ENCODE data around the gene MITF. TPM values are rescaled to one million over a fixed set of nuclear protein-coding genes. Genes with fewer than 3 reads are reported as not detected.
A peak's percentile ranks its signal among the peaks of the same experiment; 100 is the strongest.

The MITF gene
- total RNA-seq, 1 experiment from 2014 or later: 4.0 TPM

DNA sequence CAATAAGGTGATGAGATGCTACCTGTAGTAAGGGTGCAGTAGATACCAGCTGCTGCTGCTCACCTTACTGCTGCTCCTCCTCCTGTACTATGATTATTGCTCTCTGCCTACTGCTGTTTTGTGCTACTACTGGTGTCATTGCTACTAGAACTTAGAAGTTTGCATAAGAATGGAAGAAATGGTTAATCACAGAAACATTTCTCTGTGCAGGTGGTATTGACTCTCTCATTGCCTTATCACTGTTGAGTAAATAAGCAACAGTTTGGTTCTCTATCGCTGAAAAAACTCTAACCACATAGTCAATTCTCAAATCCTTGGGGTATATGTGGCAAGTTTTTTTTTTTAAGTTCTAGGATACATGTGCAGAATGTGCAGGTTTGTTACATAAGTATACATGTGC is 16.5 kb downstream of the MITF start:
- DNase-seq (ENCODE audit: low read depth): no peak

DNA sequence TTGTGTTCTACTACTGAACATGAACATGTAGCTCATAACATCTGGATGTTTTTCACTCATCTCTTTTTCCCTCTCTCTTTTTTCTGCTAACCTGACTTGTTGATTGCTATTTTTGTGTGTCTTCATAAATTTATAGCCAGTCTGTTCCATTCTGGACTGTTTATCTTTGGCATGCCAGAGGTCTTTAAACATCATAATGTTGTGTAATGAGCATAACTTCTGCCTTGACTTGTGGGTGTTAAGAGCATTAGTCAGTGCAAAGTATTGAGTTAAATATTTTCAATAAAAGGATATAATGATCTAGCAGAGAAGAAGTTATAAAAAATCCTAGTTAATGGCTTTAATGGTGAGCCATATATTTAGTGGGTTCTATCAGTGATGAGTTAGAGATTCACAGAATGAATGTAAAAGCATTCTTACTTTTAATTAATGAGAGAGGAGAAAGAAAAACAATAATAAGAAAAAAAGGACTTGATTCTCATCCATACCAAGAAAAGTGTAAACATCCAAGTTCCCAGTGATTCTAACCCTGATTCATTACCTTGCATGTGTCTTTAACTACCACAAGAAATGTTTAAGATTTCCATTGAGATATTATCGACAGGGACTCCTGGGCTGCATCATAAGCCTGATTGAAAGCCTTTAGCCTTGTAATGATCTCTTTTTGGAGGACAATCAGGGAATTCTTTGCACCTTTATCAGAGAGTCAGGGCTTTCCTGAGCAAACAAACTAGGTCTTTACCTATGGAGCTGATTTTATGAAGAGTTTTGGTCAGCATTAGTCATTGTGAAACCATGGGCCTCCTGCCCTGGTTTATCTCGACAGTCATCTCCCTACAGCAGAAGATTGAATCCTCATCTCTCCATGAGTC is 22.9 kb downstream of the MITF start:
- DNase-seq (ENCODE audit: low read depth): peak; percentile 42

- DNase-seq (ENCODE audit: low read depth): no peak
Measured at GRCh38 chr3:69762768-69763229, 23.5 kb downstream of the MITF start.

DNA sequence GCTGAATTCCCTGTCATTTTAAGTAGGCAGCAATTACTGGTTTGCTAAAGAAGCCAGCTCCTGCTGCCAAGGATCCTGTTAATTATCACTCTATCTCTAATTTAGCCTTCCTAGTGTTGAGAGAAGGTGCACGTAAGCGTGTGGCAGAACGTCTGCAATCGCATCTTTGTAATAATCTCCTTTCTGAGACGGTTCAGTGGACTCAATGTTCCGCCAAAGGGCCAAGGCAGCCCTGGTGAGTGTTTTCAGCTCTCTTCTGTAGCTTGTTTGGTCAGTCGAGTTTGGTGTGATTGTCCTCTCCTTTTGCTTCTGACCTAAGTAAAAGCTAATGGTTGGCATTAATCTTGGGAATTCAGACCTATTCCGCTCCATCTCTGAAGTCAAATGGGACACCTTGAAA is 24.2 kb downstream of the MITF start:
- no peak for DNase-seq (ENCODE audit: low read depth)

GRCh38 chr3:69764121-69764741 is 25.0 kb downstream of the MITF start:
- no peak for DNase-seq (ENCODE audit: low read depth)

- DNase-seq (ENCODE audit: low read depth): peak; percentile 68
Measured at GRCh38 chr3:69764861-69765260, 25.6 kb downstream of the MITF start.

DNA sequence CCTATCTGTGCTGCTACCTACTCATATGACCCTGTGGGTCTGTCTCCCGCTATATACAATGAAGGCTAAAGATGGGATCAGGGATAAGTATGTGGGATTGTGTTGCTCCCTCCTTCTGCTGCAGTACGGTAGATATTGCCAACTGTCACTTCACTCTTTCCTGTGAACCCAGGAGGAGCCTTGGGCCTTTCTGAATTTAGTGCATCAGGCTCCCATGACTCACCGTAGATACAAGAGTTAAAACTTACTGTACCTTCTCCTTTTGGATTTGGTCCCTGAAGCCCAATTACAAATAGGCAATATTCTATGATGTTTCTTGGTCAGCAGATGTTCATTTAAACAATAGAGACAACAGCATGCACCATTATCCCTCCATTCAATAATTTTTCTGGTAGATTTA is 27.4 kb downstream of the MITF start:
- peak; percentile 35 for DNase-seq (ENCODE audit: low read depth)

GRCh38 chr3:69767571-69767970 is 28.3 kb downstream of the MITF start:
- no peak for DNase-seq (ENCODE audit: low read depth)

DNA sequence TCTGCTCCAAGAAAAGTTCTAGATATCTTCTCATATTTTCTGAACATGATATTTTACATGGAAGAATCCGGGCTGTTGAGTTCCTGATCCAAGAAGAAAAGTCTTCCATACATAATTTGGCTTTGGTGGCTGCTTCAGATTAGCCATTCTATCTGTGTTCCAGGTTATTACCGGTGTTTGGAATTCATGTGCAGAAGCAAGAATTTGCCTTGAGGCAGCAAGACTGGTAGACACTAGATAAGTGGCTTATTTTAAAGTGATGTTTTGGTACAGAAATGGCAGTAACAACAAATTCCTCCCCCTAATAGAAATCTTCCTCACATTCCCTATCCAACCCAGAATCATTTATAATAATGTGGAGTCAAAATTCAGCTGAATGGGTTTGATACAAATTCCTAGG is 29.2 kb downstream of the MITF start:
- DNase-seq (ENCODE audit: low read depth): no peak

DNA sequence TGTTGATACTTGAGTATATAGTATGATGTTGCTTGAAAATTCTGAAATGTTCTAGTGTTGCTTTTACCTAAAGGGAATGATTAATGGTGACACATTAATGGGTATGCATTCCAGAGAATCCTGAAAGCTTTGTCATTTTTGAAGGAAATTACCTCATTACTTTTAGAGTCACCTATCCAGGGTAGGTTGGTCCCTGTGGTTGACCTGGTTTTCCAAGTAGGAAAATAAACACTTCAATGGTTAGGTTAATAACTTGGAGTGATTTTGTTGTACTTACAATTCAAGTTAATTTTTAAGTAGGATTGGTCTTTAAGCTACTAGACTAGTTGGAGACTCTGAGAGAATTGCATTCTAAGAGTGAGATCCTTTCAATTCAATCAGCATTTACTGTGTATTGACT is 31.0 kb downstream of the MITF start:
- DNase-seq (ENCODE audit: low read depth): peak; percentile 48

- DNase-seq (ENCODE audit: low read depth): peak; percentile 28
Measured at GRCh38 chr3:69770976-69771634, 31.8 kb downstream of the MITF start.

DNA sequence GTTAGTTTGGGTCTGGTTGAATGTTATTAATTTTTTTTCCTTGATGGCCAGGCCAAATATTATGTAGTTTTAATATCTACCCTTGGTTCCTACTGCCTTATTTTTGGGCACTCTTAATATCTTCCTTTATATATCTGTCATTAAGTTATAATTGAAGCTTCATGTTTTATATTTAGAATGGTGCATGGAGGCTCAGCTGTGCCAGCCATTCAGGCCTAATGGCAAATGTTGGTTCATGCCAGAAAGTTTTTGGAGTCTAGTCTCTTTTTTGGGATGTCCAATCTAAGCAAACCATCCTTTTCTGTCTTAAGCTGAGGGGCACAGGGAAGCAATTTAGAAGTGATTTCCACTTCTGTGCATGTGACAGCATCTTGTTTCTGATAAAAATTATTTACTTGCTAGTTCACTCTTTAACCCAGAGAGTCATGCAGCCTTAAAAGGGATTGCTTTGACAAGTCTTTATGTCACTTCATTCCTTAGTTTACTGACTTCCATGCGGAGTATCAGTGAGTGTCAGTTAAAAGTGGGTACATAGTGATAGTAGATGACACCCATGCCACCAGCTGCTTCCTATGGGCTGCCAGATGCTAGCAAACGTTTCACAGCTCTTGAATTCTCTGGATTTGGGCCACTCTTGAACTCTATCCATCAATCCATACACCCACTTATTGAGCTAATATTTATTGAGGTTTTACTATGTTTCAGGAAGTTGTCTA is 33.0 kb downstream of the MITF start:
- DNase-seq (ENCODE audit: low read depth): no peak

DNA sequence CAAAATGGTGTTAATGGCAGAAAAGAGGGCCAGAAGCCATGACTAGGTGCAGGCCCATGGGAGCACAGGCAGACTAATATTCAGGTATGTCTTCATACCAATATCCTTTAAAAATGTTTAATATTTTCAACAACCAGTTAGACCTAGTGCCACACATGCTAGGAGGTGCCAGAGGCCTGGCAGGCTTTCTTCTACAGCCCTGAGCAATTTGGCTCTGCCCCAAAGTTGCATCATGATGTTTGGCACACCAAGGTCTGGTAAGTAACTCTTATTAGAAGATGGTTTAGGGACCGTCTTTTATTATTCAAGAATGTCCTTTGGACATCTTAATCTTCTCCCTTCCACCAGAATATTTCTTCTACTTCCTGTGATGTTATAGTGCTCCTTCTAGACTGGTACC is 34.8 kb downstream of the MITF start:
- no peak for DNase-seq (ENCODE audit: low read depth)

DNA sequence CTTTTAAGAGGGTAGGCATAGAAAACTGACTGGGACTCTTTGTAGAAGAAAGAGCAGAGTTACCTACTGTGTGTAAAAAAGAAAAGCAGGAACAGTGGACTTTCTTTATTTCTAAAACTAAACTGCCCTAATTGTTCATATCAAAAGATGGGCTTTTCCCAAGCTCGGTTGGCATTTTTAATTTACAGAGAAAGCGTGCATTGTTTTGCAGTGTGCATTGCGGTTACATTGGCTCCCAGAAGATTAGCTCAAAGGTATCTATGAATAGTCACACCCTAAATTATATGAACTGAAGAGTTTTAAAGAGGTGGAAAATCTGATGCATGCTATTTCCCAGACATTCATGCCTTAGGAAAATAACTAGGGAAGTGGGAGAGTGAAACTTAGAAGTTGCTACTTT is 36.5 kb downstream of the MITF start:
- DNase-seq (ENCODE audit: low read depth): peak; percentile 49

DNA sequence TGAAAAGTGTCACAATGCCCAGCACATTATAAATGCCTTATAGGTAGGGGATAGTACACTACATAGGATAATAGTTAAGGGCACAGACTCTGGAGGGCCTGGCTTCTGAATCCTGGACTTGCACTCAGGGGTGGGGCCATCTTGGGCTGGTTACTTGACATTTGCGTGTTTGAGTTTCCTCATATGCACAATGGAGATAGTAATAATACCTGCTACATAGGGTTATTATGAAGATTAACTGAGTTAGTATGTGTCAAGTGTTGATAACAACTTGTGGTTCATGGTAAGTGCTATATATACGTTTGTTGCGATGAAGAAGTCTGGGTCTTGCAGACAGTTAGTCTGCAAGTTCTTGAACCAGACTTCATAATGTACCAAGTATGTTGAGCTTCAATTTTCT is 37.0 kb downstream of the MITF start:
- DNase-seq (ENCODE audit: low read depth): no peak

GRCh38 chr3:69776920-69777581 is 37.8 kb downstream of the MITF start:
- no peak for DNase-seq (ENCODE audit: low read depth)

DNA sequence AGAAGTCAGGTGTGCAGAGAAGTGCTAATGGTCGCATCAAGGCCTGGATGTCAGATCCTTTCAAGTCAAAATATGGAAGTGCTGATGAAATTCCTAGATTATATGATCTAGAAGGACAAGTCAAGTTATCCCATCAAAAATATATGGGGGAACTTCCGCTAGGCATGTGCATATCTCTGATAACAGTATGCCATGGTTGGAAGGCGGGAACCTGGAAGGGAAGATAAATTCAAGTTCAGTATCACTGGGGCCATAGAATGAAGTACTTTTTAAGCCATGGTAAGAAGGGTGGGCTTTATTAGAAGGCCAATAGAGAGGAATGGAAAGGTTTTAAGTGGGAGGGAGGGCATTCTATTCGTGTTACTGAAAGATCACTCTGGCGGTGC is 38.3 kb downstream of the MITF start:
- no peak for DNase-seq (ENCODE audit: low read depth)

DNA sequence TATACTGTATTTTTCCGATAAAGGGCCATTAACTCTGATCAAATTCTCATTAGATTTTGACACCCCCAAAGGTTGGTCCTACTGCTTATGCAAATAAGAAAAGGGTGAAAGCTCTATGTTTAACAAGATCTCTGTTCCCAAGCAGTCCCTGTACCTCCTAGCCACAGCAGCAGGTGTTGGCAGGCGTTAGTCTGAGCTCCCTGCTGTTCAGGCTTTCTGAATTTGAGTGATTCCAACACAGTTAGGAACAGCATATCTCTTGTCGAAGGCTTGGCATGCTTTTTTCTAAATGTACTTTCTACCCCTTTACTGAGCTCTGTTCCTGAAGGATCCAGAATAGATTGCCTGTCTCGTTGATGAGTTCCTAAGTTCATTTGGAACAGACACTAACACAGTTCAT is 42.3 kb downstream of the MITF start:
- no peak for DNase-seq (ENCODE audit: low read depth)

DNA sequence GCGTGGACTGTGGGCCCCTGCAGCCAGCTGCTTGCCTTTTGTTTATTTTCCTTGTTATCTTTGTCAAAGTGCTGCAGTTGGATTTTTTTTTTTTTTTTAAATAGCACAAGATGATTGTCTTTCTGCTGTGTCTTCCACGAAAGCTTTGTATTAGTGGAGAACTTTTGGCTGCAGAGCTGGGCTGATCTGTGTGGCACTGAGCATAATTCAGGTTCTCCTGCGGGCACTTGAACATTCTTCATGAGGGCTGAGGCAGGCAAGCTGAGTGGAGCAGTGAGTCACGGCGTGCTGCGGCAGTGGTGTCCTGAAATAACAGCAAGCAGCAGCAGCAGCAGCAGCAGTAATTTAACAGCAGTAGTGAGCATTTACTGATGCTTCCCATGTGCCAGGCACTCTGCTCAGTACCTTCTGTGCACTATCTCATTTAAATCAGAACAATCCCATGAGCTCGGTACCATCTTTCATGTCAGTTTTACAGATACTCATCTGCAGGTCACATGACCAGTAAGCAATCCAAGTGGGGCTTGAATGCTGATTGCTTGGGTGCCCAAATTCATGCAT is 45.8 kb downstream of the MITF start:
- DNase-seq (ENCODE audit: low read depth): peak; percentile 91

- no peak for DNase-seq (ENCODE audit: low read depth)
Measured at GRCh38 chr3:69785769-69786320, 46.6 kb downstream of the MITF start.

DNA sequence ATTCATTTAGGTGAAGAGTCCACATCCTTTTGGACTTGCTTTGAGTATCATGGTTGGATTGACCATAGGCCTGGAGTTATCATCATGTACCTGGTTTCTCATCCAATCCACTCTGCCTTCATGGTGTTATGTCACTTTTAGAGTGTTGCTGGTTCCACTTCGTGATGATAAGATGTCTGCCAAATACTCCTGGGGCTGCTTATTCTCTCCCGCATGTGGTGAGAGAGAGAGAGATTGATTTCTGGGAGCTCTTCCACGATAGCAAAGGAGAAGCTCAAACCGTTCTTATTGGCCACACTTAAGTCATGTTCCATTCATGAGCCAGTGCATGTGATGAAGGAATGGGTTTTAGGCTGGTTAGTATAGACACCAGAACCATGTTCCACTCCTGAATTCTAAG is 47.6 kb downstream of the MITF start:
- DNase-seq (ENCODE audit: low read depth): peak; percentile 30

All from RPMI7951 (cell line).